ENCODE measurements around the gene CDH4.

Gene CDH4

GRCh38 chr20:61559706-61560315, 307.8 kb downstream of the CDH4 start:
- DNase-seq (ENCODE audit: low read depth in 2 of 2) = no peak

- DNase-seq (ENCODE audit: low read depth in 2 of 2) = no peak
Observed at GRCh38 chr20:61560361-61560853, 308.3 kb downstream of the CDH4 start.

GRCh38 chr20:61561111-61561830, 309.2 kb downstream of the CDH4 start:
- no peak for DNase-seq (ENCODE audit: low read depth in 2 of 2)

- DNase-seq (ENCODE audit: low read depth in 2 of 2) = no peak
Observed at GRCh38 chr20:61562491-61562890, 310.4 kb downstream of the CDH4 start.

- no peak for DNase-seq (ENCODE audit: low read depth in 2 of 2)
Observed at GRCh38 chr20:61562897-61563504, 310.9 kb downstream of the CDH4 start.

GRCh38 chr20:61564628-61565027, 312.6 kb downstream of the CDH4 start:
- no peak for DNase-seq (ENCODE audit: low read depth in 2 of 2)

- DNase-seq (ENCODE audit: low read depth in 2 of 2) = no peak
Observed at GRCh38 chr20:61565791-61566190, 313.7 kb downstream of the CDH4 start.

GRCh38 chr20:61566691-61567090, 314.6 kb downstream of the CDH4 start:
- no peak for DNase-seq (ENCODE audit: low read depth in 2 of 2)

GRCh38 chr20:61567204-61567603, 315.1 kb downstream of the CDH4 start:
- no peak for DNase-seq (ENCODE audit: low read depth in 2 of 2)

GRCh38 chr20:61569825-61570224, 317.8 kb downstream of the CDH4 start:
- no peak for DNase-seq (ENCODE audit: low read depth in 2 of 2)

GRCh38 chr20:61570646-61571195, 318.7 kb downstream of the CDH4 start:
- no peak for DNase-seq (ENCODE audit: low read depth in 2 of 2)

GRCh38 chr20:61571221-61571620, 319.2 kb downstream of the CDH4 start:
- no peak for DNase-seq (ENCODE audit: low read depth in 2 of 2)

- DNase-seq (ENCODE audit: low read depth in 2 of 2) = no peak
Observed at GRCh38 chr20:61571916-61572711, 320.1 kb downstream of the CDH4 start.

GRCh38 chr20:61572789-61573188, 320.7 kb downstream of the CDH4 start:
- no peak for DNase-seq (ENCODE audit: low read depth in 2 of 2)

GRCh38 chr20:61573415-61574305, 321.6 kb downstream of the CDH4 start:
- no peak for DNase-seq (ENCODE audit: low read depth in 2 of 2)

GRCh38 chr20:61575151-61575937, 323.3 kb downstream of the CDH4 start:
- DNase-seq (ENCODE audit: low read depth in 2 of 2) = no peak

GRCh38 chr20:61576372-61576771, 324.3 kb downstream of the CDH4 start:
- no peak for DNase-seq (ENCODE audit: low read depth in 2 of 2)

- DNase-seq (ENCODE audit: low read depth in 2 of 2) = no peak
Observed at GRCh38 chr20:61577065-61577464, 325.0 kb downstream of the CDH4 start.

- DNase-seq (ENCODE audit: low read depth in 2 of 2) = no peak
Observed at GRCh38 chr20:61579908-61580307, 327.8 kb downstream of the CDH4 start.
